BJ (cell line): ENCODE results near the gene TUSC7. TPM values are rescaled to one million over a fixed set of nuclear protein-coding genes. Genes with fewer than 3 reads are reported as not detected.

Source experiments
- CTCF ChIA-PET: fragments of 350-600 bp; formaldehyde crosslinking; extraction: SDS; loops from one replicate; lab custom pipeline; 2021; ENCODE audit warnings: antibody characterized with exemption, inconsistent platforms; lab: Yijun Ruan, JAX
- POLR2A ChIA-PET: fragments of 300-600 bp; sonication (Branson Sonifier 250); formaldehyde crosslinking; extraction: SDS; loops from one replicate; lab custom pipeline; 2021; ENCODE audit warnings: antibody characterized with exemption; lab: Charles Lee
- DNase-seq: peaks from one replicate; pipeline ENCODE4 v3.0.0-alpha.2; 2011; ENCODE audit warnings: low read depth
- H3K27me3 ChIP-seq: 2 replicates; pipeline ENCODE4 v1.6.0; 2011; ENCODE audit warnings: low read length; ENCODE audit not compliant: control insufficient read depth, insufficient read depth
- H3K36me3 ChIP-seq: 2 replicates; pipeline ENCODE4 v1.5.1; 2011; ENCODE audit warnings: low read length; ENCODE audit not compliant: control insufficient read depth, insufficient read depth
- H3K4me3 ChIP-seq: 2 replicates; pipeline ENCODE4 v1.5.1; 2011; ENCODE audit warnings: low read depth, mild to moderate bottlenecking, control low read depth, low read length
- CTCF ChIP-seq: IDR thresholded peaks from 2 replicates; pipeline ENCODE4 v1.5.1; 2011; ENCODE audit warnings: low read depth, mild to moderate bottlenecking, control low read depth, inconsistent platforms, low read length, moderate library complexity; ENCODE audit not compliant: insufficient read depth
- polyA plus RNA-seq: library from polyadenylated mRNA; depleted of rRNA; stranded (reverse); fragments of >200 nt; gene quantifications from 2 replicates; pipeline ENCODE4 v1.2.3, GENCODE V29; 2011

Gene TUSC7
- polyA plus RNA-seq, 1 experiment, result not detected

- TF ChIP-seq CTCF, result no peak
- POLR2A ChIA-PET, result no interaction called here
- CTCF ChIA-PET, result no interaction called here
- Histone ChIP-seq H3K27me3 (no peaks in the 10 kb centered on the region), H3K36me3 (no peaks in the 10 kb centered on the region), H3K4me3 (no peak overlapping the region)
- DNase-seq, result no peak
Observed at GRCh38 chr3:116669576-116669975, 40.0 kb upstream of the TUSC7 start.

- ChIA-PET POLR2A (no interaction called here), CTCF (no interaction called here)
- no peak for DNase-seq
- no peak for TF ChIP-seq CTCF
- no peaks in the 10 kb centered on the region for H3K36me3 ChIP-seq
- H3K27me3 ChIP-seq, result no peaks in the 10 kb centered on the region
- no peak overlapping the region for H3K4me3 ChIP-seq
Observed at GRCh38 chr3:116671151-116671550, 38.4 kb upstream of the TUSC7 start.

- H3K4me3 ChIP-seq, result no peak overlapping the region
- ChIA-PET CTCF (no interaction called here), POLR2A (no interaction called here)
- no peak for TF ChIP-seq CTCF
- H3K27me3 ChIP-seq, result no peaks in the 10 kb centered on the region
- no peak for DNase-seq
- H3K36me3 ChIP-seq, result no peaks in the 10 kb centered on the region
Observed at GRCh38 chr3:116678853-116679252, 30.7 kb upstream of the TUSC7 start.

GRCh38 chr3:116691041-116691440, 18.5 kb upstream of the TUSC7 start:
- CTCF ChIA-PET, result no interaction called here
- Histone ChIP-seq H3K27me3 (no peaks in the 10 kb centered on the region), H3K4me3 (no peak overlapping the region), H3K36me3 (no peaks in the 10 kb centered on the region)
- no peak for DNase-seq
- TF ChIP-seq CTCF, result no peak
- POLR2A ChIA-PET, result no interaction called here

GRCh38 chr3:116701070-116701469, 8.5 kb upstream of the TUSC7 start:
- no peak for TF ChIP-seq CTCF
- H3K36me3 ChIP-seq, result no peaks in the 10 kb centered on the region
- H3K27me3 ChIP-seq, result no peaks in the 10 kb centered on the region
- no peak for DNase-seq
- ChIA-PET POLR2A (no interaction called here), CTCF (no interaction called here)
- H3K4me3 ChIP-seq, result no peak overlapping the region
